Neural progenitor cell (in vitro differentiated cells): ENCODE measurements around the gene CCDC93. TPM values are rescaled to one million over a fixed set of nuclear protein-coding genes. Genes with fewer than 3 reads are reported as not detected.

ENCODE experiments used
- DNase-seq: peaks from one replicate; pipeline ENCODE4 v3.0.0-alpha.2; 2016; ENCODE audit warnings: low spot score
- H2AFZ ChIP-seq: fragments of 200-600 bp; sonication (generic); replicated peaks from 2 replicates; pipeline ENCODE4 v1.6.1; 2016; ENCODE audit warnings: antibody characterized with exemption
- H3F3A ChIP-seq: fragments of 200-600 bp; sonication (generic); 2 replicates; pipeline ENCODE4 v1.6.1; 2016; ENCODE audit warnings: antibody characterized with exemption, low read depth
- H3K27ac ChIP-seq: fragments of 200-600 bp; sonication (generic); 2 replicates; pipeline ENCODE4 v1.5.1; 2016; ENCODE audit warnings: mild to moderate bottlenecking
- H3K27me3 ChIP-seq: fragments of 200-600 bp; sonication (generic); 2 replicates; pipeline ENCODE4 v1.6.1; 2016; ENCODE audit warnings: mild to moderate bottlenecking, moderate library complexity
- H3K36me3 ChIP-seq: fragments of 200-600 bp; sonication (generic); 2 replicates; pipeline ENCODE4 v1.5.1; 2016
- H3K4me1 ChIP-seq: fragments of 200-600 bp; sonication (generic); 2 replicates; pipeline ENCODE4 v1.6.1; 2016; ENCODE audit warnings: mixed run types
- H3K4me2 ChIP-seq: fragments of 200-600 bp; sonication (generic); 2 replicates; pipeline ENCODE4 v1.6.1; 2016
- H3K4me3 ChIP-seq: fragments of 200-600 bp; sonication (generic); 2 replicates; pipeline ENCODE4 v1.5.1; 2016
- H3K79me2 ChIP-seq: fragments of 200-600 bp; sonication (generic); 2 replicates; pipeline ENCODE4 v1.6.1; 2016; ENCODE audit warnings: low read depth
- H3K9ac ChIP-seq: fragments of 200-600 bp; sonication (generic); 2 replicates; pipeline ENCODE4 v1.6.1; 2016
- H3K9me3 ChIP-seq: fragments of 200-600 bp; sonication (generic); 2 replicates; pipeline ENCODE4 v1.5.1; 2016; ENCODE audit warnings: low read depth
- H4K20me1 ChIP-seq: fragments of 200-600 bp; sonication (generic); 2 replicates; pipeline ENCODE4 v1.6.1; 2016; ENCODE audit warnings: low read depth
- H3K27ac Mint-ChIP-seq: 3 replicates; pipeline ENCODE4 v1.8.0; 2021; ENCODE audit warnings: mixed read lengths
- H3K27me3 Mint-ChIP-seq: 2 replicates; pipeline ENCODE4 v1.8.0; 2022; ENCODE audit warnings: low read depth, mild to moderate bottlenecking, inconsistent platforms, moderate library complexity, mixed read lengths; ENCODE audit not compliant: insufficient read depth
- H3K36me3 Mint-ChIP-seq: 3 replicates; pipeline ENCODE4 v1.8.0; 2021; ENCODE audit warnings: mixed read lengths
- H3K4me1 Mint-ChIP-seq: 3 replicates; pipeline ENCODE4 v1.8.0; 2021; ENCODE audit warnings: mixed read lengths
- H3K4me3 Mint-ChIP-seq: 3 replicates; pipeline ENCODE4 v1.8.0; 2021; ENCODE audit warnings: mild to moderate bottlenecking, moderate library complexity, mixed read lengths
- H3K9me3 Mint-ChIP-seq: 3 replicates; pipeline ENCODE4 v1.8.0; 2020; ENCODE audit warnings: mixed read lengths
- CTCF ChIP-seq: fragments of 200-600 bp; sonication (generic); IDR thresholded peaks from 2 replicates; pipeline ENCODE4 v1.5.1; 2017; ENCODE audit warnings: antibody characterized with exemption, mild to moderate bottlenecking
- EZH2 ChIP-seq: fragments of 200-600 bp; sonication (generic); IDR thresholded peaks from 2 replicates; pipeline ENCODE4 v1.6.1; 2017; ENCODE audit warnings: antibody characterized with exemption, mild to moderate bottlenecking, moderate library complexity
- EZH2phosphoT487 ChIP-seq: fragments of 200-600 bp; sonication (generic); IDR thresholded peaks from 2 replicates; pipeline ENCODE4 v1.6.1; 2017; ENCODE audit warnings: antibody characterized with exemption
- total RNA-seq: library from RNA; depleted of rRNA; stranded (reverse); fragments of >200 nt; gene quantifications from 2 replicates; pipeline ENCODE4 v1.2.3, GENCODE V29; 2015; ENCODE audit warnings: low replicate concordance

CCDC93 gene
- total RNA-seq, 1 donor from 2014 or later: 21.0 TPM

GRCh38 chr2:118049816-118050140 lies 35.9 kb upstream of the CCDC93 start:
- no peaks in the 10 kb centered on the region for H3K36me3 Mint-ChIP-seq
- Histone ChIP-seq H3K27ac (no peak overlapping the region), H2AFZ (no peak overlapping the region), H3K27me3 (peaks cover 13% of the 10 kb centered on the region), H3K4me2 (no peak overlapping the region), H3F3A (no peaks in the 10 kb centered on the region), H3K4me1 (peaks cover 16% of the 10 kb centered on the region), H3K9me3 (no peaks in the 10 kb centered on the region), H3K79me2 (no peaks in the 10 kb centered on the region), H4K20me1 (no peaks in the 10 kb centered on the region), H3K4me3 (no peak overlapping the region), H3K36me3 (no peaks in the 10 kb centered on the region), H3K9ac (no peak overlapping the region)
- no peaks in the 10 kb centered on the region for H3K9me3 Mint-ChIP-seq
- DNase-seq: no peak
- TF ChIP-seq EZH2phosphoT487: no peak
- no peak for TF ChIP-seq EZH2
- no peak for TF ChIP-seq CTCF
- H3K27me3 Mint-ChIP-seq: no peaks in the 10 kb centered on the region
- peaks cover 30% of the 10 kb centered on the region for H3K4me1 Mint-ChIP-seq
- H3K27ac Mint-ChIP-seq: no peak overlapping the region
- no peak overlapping the region for H3K4me3 Mint-ChIP-seq

DNA sequence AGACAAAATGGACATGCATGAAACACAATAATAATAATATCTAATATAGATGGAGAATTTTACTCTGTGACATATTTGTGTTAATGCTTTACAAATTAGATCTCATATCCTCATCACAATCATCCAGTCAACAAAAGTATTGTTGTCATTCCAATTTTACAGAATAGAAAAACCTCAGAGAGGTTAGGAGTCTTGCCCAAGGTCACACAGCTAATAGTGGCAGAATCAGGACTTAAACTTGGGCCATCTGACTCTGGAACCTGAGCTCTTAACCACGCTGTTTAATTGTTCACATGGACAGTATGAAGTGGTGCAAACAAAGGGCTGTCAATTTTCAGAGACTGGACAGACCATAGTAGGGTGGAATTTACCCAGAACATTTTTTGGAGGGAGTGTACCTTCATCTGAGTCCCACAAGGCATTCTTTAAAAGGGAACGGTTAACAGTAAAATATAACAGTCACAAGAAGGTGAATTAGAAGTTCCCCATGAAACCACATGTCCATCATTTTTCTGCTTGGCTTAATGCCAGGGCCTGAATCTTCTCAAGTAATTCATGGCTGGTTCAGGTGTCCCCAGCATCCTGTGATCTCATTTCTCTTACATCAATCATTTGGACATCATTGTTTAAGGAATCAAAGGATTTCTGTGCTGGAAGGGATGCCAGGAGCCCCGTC lies 35.4 kb upstream of the CCDC93 start:
- H3K27me3 ChIP-seq: peaks cover 13% of the 10 kb centered on the region
- H3K9ac ChIP-seq: no peak overlapping the region
- H4K20me1 ChIP-seq: no peaks in the 10 kb centered on the region
- peaks cover 16% of the 10 kb centered on the region for H3K4me1 ChIP-seq
- no peaks in the 10 kb centered on the region for H3K36me3 Mint-ChIP-seq
- peaks cover 27% of the 10 kb centered on the region for H3K4me1 Mint-ChIP-seq
- no peak overlapping the region for H3K4me3 Mint-ChIP-seq
- H3K9me3 ChIP-seq: no peaks in the 10 kb centered on the region
- H3K79me2 ChIP-seq: no peaks in the 10 kb centered on the region
- H3K4me2 ChIP-seq: no peak overlapping the region
- H3K27me3 Mint-ChIP-seq: no peaks in the 10 kb centered on the region
- no peak overlapping the region for H3K27ac Mint-ChIP-seq
- H3K36me3 ChIP-seq: no peaks in the 10 kb centered on the region
- no peak for TF ChIP-seq CTCF
- TF ChIP-seq EZH2phosphoT487: no peak
- H3K4me3 ChIP-seq: no peak overlapping the region
- no peak overlapping the region for H2AFZ ChIP-seq
- no peak overlapping the region for H3K27ac ChIP-seq
- no peaks in the 10 kb centered on the region for H3F3A ChIP-seq
- no peaks in the 10 kb centered on the region for H3K9me3 Mint-ChIP-seq
- no peak for DNase-seq

DNA sequence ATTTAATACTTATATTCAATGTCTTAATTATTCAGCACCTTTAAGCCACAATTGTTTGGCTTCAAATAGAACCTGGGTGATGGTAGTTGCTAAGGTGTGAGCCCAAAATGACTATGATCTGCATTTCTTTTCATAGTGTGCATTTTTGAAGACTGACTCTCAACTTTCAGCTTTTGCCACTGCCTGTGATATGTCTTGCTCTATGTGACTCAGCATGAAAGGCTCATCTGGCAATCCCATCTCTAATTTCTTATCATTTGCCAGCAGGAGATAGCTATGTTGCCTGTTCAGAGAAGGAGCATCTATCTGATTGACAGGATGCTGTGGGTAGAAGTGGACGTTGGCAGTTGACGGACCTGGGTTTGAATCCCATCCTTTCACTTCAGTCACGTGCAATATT lies 34.5 kb upstream of the CCDC93 start:
- Histone ChIP-seq H3K9ac (no peak overlapping the region), H4K20me1 (no peaks in the 10 kb centered on the region), H2AFZ (no peak overlapping the region), H3K4me2 (no peak overlapping the region), H3K9me3 (no peaks in the 10 kb centered on the region), H3K27me3 (peaks cover 13% of the 10 kb centered on the region), H3K4me1 (peaks cover 16% of the 10 kb centered on the region), H3K36me3 (no peaks in the 10 kb centered on the region), H3K27ac (no peak overlapping the region), H3F3A (no peaks in the 10 kb centered on the region), H3K4me3 (no peak overlapping the region), H3K79me2 (no peaks in the 10 kb centered on the region)
- H3K27me3 Mint-ChIP-seq: no peaks in the 10 kb centered on the region
- H3K4me1 Mint-ChIP-seq: peaks cover 24% of the 10 kb centered on the region
- no peaks in the 10 kb centered on the region for H3K36me3 Mint-ChIP-seq
- H3K9me3 Mint-ChIP-seq: no peaks in the 10 kb centered on the region
- H3K4me3 Mint-ChIP-seq: no peak overlapping the region
- H3K27ac Mint-ChIP-seq: no peak overlapping the region
- TF ChIP-seq CTCF (no peak), EZH2 (no peak), EZH2phosphoT487 (no peak)
- DNase-seq: no peak
